ENCODE results near the gene HELLS.
"Not testable (repeated sequence)": the region's sequence is repeated elsewhere in the genome, so short reads cannot be mapped to it uniquely, and the experiment has no call there.

GRCh38 chr10:94542282-94542681, 3.3 kb upstream of the HELLS start:
- TF ChIP-seq CTCF (conservative IDR thresholded peaks at IDR 0.05; ENCODE audit: low read length); EZH2phosphoT487 (IDR thresholded peaks at IDR 0.05; ENCODE audit: borderline replicate concordance, low read depth, low read length): not testable (repeated sequence)
